ENCODE data around the gene SDR42E1. TPM values are rescaled to one million over a fixed set of nuclear protein-coding genes. Genes with fewer than 3 reads are reported as not detected.

Gene SDR42E1
- total RNA-seq, 1 donor from 2014 or later: 7.5 TPM

- Mint-ChIP-seq H3K9me3 (peaks cover 18% of the 10 kb centered on the region), H3K4me1 (peaks cover 6% of the 10 kb centered on the region), H3K27me3 (no peaks in the 10 kb centered on the region), H3K27ac (no peak overlapping the region), H3K36me3 (ENCODE audit: low read depth) (no peaks in the 10 kb centered on the region), H3K4me3 (no peak overlapping the region)
- POLR2A ChIA-PET: no interaction called here
- DNase-seq (no peak), ATAC-seq (ENCODE audit: low read depth) (no peak)
- TF ChIP-seq CTCF (IDR thresholded peaks at IDR 0.05): no peak
- intact Hi-C loops (cut with micrococcal nuclease): no loop called here
- CTCF ChIA-PET: no interaction called here
Measured at GRCh38 chr16:81967358-81967757, 43.9 kb downstream of the SDR42E1 start.

- no peak for TF ChIP-seq CTCF (IDR thresholded peaks at IDR 0.05)
- ChIA-PET POLR2A (no interaction called here), CTCF (no interaction called here)
- Mint-ChIP-seq H3K36me3 (ENCODE audit: low read depth) (peaks cover 17% of the 10 kb centered on the region), H3K4me3 (no peak overlapping the region), H3K4me1 (peaks cover 6% of the 10 kb centered on the region), H3K27ac (no peak overlapping the region), H3K27me3 (no peaks in the 10 kb centered on the region), H3K9me3 (peaks cover 11% of the 10 kb centered on the region)
- ATAC-seq (ENCODE audit: low read depth) (no peak), DNase-seq (no peak)
- intact Hi-C loops (cut with micrococcal nuclease): no loop called here
Measured at GRCh38 chr16:81964808-81965207, 46.5 kb downstream of the SDR42E1 start.

GRCh38 chr16:81956213-81956948 lies 54.9 kb downstream of the SDR42E1 start:
- TF ChIP-seq CTCF (IDR thresholded peaks at IDR 0.05): no peak
- Mint-ChIP-seq H3K4me3 (no peak overlapping the region), H3K4me1 (no peaks in the 10 kb centered on the region), H3K27ac (no peak overlapping the region), H3K27me3 (no peaks in the 10 kb centered on the region), H3K36me3 (ENCODE audit: low read depth) (peaks cover 93% of the 10 kb centered on the region), H3K9me3 (peaks cover 2% of the 10 kb centered on the region)
- ChIA-PET POLR2A (no interaction called here), CTCF (no interaction called here)
- intact Hi-C loops (cut with micrococcal nuclease): loop anchor here (10.0 kb wide), 1 partner anchor 58 kb away; the partner anchor contains the start of gene SDR42E1
- DNase-seq (no peak), ATAC-seq (ENCODE audit: low read depth) (no peak)

- Mint-ChIP-seq H3K4me1 (no peaks in the 10 kb centered on the region), H3K27ac (no peak overlapping the region), H3K4me3 (no peak overlapping the region), H3K9me3 (peaks cover 16% of the 10 kb centered on the region), H3K27me3 (no peaks in the 10 kb centered on the region), H3K36me3 (ENCODE audit: low read depth) (peaks cover 95% of the 10 kb centered on the region)
- intact Hi-C loops (cut with micrococcal nuclease): loop anchor here (10.0 kb wide), 1 partner anchor 63 kb away; the partner anchor contains the start of gene SDR42E1
- ChIA-PET POLR2A (no interaction called here), CTCF (no interaction called here)
- no peak for ATAC-seq (ENCODE audit: low read depth)
- DNase-seq: no peak
- TF ChIP-seq CTCF (IDR thresholded peaks at IDR 0.05): no peak
Measured at GRCh38 chr16:81951564-81951963, 59.7 kb downstream of the SDR42E1 start.

GRCh38 chr16:81946206-81946605 lies 65.1 kb downstream of the SDR42E1 start:
- DNase-seq: no peak
- Mint-ChIP-seq H3K27ac (no peak overlapping the region), H3K27me3 (no peaks in the 10 kb centered on the region), H3K36me3 (ENCODE audit: low read depth) (peaks cover 96% of the 10 kb centered on the region), H3K4me3 (no peak overlapping the region), H3K9me3 (peaks cover 12% of the 10 kb centered on the region), H3K4me1 (no peaks in the 10 kb centered on the region)
- ChIA-PET CTCF (no interaction called here), POLR2A (interaction anchor here (0.5 kb wide), 1 partner anchor 124 kb away, joined by 9 read pairs; no protein-coding TSS in a partner anchor)
- TF ChIP-seq CTCF (IDR thresholded peaks at IDR 0.05): no peak
- no peak for ATAC-seq (ENCODE audit: low read depth)
- intact Hi-C loops (cut with micrococcal nuclease): no loop called here

Measured in activated B cell treated with CpG ODN at 0.5 μM for 24 hours (primary cell).